Caco-2 (cell line): ENCODE data around the gene RUNX1. TPM values are rescaled to one million over a fixed set of nuclear protein-coding genes. Genes with fewer than 3 reads are reported as not detected.

Experiments
- BruUV-seq: library from RNA; stranded (reverse); fragments of 400-500 nt; replicated peaks from 2 replicates; lab custom pipeline; 2021; lab: Mats Ljungman, UMichigan
- CTCF ChIA-PET: fragments of 300-600 bp; sonication (Branson Sonifier 250); formaldehyde crosslinking; loops from one replicate; lab custom pipeline; 2022; ENCODE audit warnings: antibody characterized with exemption; lab: Charles Lee
- POLR2A ChIA-PET: fragments of 300-600 bp; sonication (Branson Sonifier 250); formaldehyde crosslinking; loops from one replicate; lab custom pipeline; 2022; ENCODE audit warnings: antibody characterized with exemption; lab: Charles Lee
- DNase-seq, 2 experiments: peaks; one replicate each; pipeline versions ENCODE4 v3.0.0 to v3.0.0-alpha.2; 2020 to 2022
- H3K27me3 ChIP-seq: replicated peaks from 2 replicates; pipeline ENCODE4 v1.6.0; 2011; ENCODE audit warnings: low read length; ENCODE audit not compliant: control insufficient read depth, insufficient read depth
- H3K36me3 ChIP-seq: 2 replicates; pipeline ENCODE4 v1.5.1; 2011; ENCODE audit warnings: low read length; ENCODE audit not compliant: control insufficient read depth, insufficient read depth
- H3K4me1 ChIP-seq: fragments of 250-450 bp; sonication (Bioruptor Pico); 2 replicates; pipeline ENCODE4 v1.5.1; 2020; ENCODE audit warnings: mild to moderate bottlenecking
- H3K4me3 ChIP-seq: 2 replicates; pipeline ENCODE4 v1.5.1; 2011; ENCODE audit warnings: low read depth, mild to moderate bottlenecking, control low read depth, low read length
- H3K9me3 ChIP-seq: fragments of 250-450 bp; sonication (Bioruptor Pico); 2 replicates; pipeline ENCODE4 v1.5.1; 2020; ENCODE audit warnings: mild to moderate bottlenecking, moderate library complexity
- H3K27ac Mint-ChIP-seq: one replicate; pipeline ENCODE4 v1.8.0; 2022; ENCODE audit warnings: mixed read lengths; ENCODE audit not compliant: unreplicated experiment
- H3K27me3 Mint-ChIP-seq: one replicate; pipeline ENCODE4 v1.8.0; 2022; ENCODE audit warnings: mixed read lengths; ENCODE audit not compliant: insufficient read depth, unreplicated experiment
- H3K36me3 Mint-ChIP-seq: one replicate; pipeline ENCODE4 v1.8.0; 2022; ENCODE audit warnings: mild to moderate bottlenecking, mixed read lengths; ENCODE audit not compliant: insufficient read depth, unreplicated experiment
- H3K4me1 Mint-ChIP-seq: one replicate; pipeline ENCODE4 v1.8.0; 2022; ENCODE audit warnings: low read depth, mixed read lengths; ENCODE audit not compliant: unreplicated experiment
- H3K4me3 Mint-ChIP-seq: one replicate; pipeline ENCODE4 v1.8.0; 2022; ENCODE audit warnings: mild to moderate bottlenecking, moderate library complexity, mixed read lengths; ENCODE audit not compliant: unreplicated experiment
- H3K9me3 Mint-ChIP-seq: one replicate; pipeline ENCODE4 v1.8.0; 2022; ENCODE audit warnings: mixed read lengths; ENCODE audit not compliant: unreplicated experiment
- intact Hi-C: fragments of 100-400 bp; cut with micrococcal nuclease; formaldehyde crosslinking; loops from one replicate; pipeline ENCODE4 v1.10.0; 2022; ENCODE audit not compliant: unreplicated experiment
- total RNA-seq: library from RNA; stranded (reverse); gene quantifications from 2 replicates; pipeline ENCODE4 v1.2.3, GENCODE V29; 2022
- TF ChIP-seq, protein P1 (sequence below), 2 experiments: fragments of 200-600 bp in 1 of 2; IDR thresholded peaks; 1 replicate in 1 of 2; 2 replicates in 1 of 2; pipeline versions ENCODE4 v1.5.1 to v1.8.0; 2011 to 2022; ENCODE audit warnings: antibody characterized with exemption in 1 of 2, control low read depth in 1 of 2, inconsistent platforms in 1 of 2, low read depth in 1 of 2, low read length in 1 of 2, mild to moderate bottlenecking in 1 of 2, moderate library complexity in 1 of 2; ENCODE audit not compliant: insufficient read depth in 1 of 2, severe bottlenecking in 1 of 2, unreplicated experiment in 1 of 2

RUNX1 gene
- total RNA-seq, 1 experiment from 2014 or later, result 11.7 TPM

DNA sequence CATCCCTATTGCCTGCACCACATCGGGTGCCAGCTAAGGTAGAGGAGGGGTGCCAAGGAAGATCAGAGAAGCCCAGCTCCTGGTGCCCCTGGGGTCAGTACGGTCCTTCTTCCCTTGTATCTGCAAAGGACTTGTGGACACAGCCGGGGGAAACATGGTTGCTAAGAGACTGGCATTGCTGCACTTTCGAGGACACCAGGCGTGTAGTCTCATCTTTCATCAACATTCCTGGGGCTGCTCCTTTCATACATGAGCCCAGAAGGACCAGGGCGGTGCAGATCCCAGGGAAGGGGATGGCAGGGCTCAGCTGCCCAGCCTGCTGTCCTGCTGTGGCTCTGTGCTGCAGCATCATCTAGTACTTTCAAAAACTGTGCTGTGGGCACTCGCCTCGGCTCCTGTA is 61.0 kb downstream of the RUNX1 start:
- POLR2A ChIA-PET, result interaction anchor here (0.5 kb wide), 1 partner anchor 12 kb away, joined by 3 read pairs; no protein-coding TSS in a partner anchor
- peaks cover 13% of the 10 kb centered on the region for H3K4me1 Mint-ChIP-seq
- H3K9me3 Mint-ChIP-seq, result no peaks in the 10 kb centered on the region
- BruUV-seq, result no TSS peak
- H3K27me3 Mint-ChIP-seq, result no peaks in the 10 kb centered on the region
- CTCF ChIA-PET, result no interaction called here
- Histone ChIP-seq H3K36me3 (no peaks in the 10 kb centered on the region), H3K4me3 (no peak overlapping the region), H3K4me1 (peaks cover 8% of the 10 kb centered on the region), H3K27me3 (no peaks in the 10 kb centered on the region), H3K9me3 (no peaks in the 10 kb centered on the region)
- H3K4me3 Mint-ChIP-seq, result no peak overlapping the region
- intact Hi-C loops, result no loop called here
- TF ChIP-seq, protein P1, sequence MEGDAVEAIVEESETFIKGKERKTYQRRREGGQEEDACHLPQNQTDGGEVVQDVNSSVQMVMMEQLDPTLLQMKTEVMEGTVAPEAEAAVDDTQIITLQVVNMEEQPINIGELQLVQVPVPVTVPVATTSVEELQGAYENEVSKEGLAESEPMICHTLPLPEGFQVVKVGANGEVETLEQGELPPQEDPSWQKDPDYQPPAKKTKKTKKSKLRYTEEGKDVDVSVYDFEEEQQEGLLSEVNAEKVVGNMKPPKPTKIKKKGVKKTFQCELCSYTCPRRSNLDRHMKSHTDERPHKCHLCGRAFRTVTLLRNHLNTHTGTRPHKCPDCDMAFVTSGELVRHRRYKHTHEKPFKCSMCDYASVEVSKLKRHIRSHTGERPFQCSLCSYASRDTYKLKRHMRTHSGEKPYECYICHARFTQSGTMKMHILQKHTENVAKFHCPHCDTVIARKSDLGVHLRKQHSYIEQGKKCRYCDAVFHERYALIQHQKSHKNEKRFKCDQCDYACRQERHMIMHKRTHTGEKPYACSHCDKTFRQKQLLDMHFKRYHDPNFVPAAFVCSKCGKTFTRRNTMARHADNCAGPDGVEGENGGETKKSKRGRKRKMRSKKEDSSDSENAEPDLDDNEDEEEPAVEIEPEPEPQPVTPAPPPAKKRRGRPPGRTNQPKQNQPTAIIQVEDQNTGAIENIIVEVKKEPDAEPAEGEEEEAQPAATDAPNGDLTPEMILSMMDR (IDR thresholded peaks at IDR 0.05; ENCODE audit: insufficient read depth in 1 of 2, low read depth in 1 of 2, low read length in 1 of 2, severe bottlenecking in 1 of 2, unreplicated experiment in 1 of 2), result no peak
- no peak for DNase-seq
- no peaks in the 10 kb centered on the region for H3K36me3 Mint-ChIP-seq
- H3K27ac Mint-ChIP-seq, result no peak overlapping the region

DNA sequence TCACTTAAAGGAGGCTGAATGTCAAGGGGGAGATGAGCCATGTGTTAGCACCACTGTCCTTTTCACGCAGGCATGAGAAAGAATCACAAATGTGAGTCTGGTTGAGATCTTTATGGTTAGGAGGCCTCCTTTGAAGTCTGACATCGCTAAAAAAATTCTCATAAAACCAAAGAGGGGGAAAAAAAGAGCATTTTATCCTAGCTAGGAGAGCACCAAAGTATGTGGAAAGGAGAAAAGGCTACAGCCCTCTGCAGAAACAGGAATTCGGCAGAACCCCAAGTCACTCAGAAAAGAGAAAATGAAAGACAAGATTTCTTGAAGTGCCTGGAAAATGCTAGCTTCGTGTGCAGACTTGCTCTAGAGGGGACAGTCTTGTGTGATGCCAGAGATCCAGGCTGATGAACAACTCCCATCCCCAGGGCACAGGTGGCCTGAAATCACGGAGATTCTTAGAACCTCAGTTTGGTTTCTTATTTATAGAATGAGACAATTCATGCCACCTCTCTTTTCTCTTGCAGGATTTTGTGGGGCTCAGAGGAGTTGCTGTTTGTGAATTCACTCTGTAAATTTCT is 61.5 kb downstream of the RUNX1 start:
- intact Hi-C loops, result no loop called here
- Mint-ChIP-seq H3K27ac (no peak overlapping the region), H3K4me3 (no peak overlapping the region), H3K36me3 (no peaks in the 10 kb centered on the region), H3K9me3 (no peaks in the 10 kb centered on the region), H3K4me1 (peaks cover 13% of the 10 kb centered on the region), H3K27me3 (no peaks in the 10 kb centered on the region)
- Histone ChIP-seq H3K36me3 (no peaks in the 10 kb centered on the region), H3K27me3 (no peaks in the 10 kb centered on the region), H3K4me3 (no peak overlapping the region), H3K4me1 (peaks cover 11% of the 10 kb centered on the region), H3K9me3 (no peaks in the 10 kb centered on the region)
- no TSS peak for BruUV-seq
- ChIA-PET POLR2A (no interaction called here), CTCF (no interaction called here)
- DNase-seq, result no peak
- TF ChIP-seq, protein P1 (IDR thresholded peaks at IDR 0.05; ENCODE audit: insufficient read depth in 1 of 2, low read depth in 1 of 2, low read length in 1 of 2, severe bottlenecking in 1 of 2, unreplicated experiment in 1 of 2), result no peak

DNA sequence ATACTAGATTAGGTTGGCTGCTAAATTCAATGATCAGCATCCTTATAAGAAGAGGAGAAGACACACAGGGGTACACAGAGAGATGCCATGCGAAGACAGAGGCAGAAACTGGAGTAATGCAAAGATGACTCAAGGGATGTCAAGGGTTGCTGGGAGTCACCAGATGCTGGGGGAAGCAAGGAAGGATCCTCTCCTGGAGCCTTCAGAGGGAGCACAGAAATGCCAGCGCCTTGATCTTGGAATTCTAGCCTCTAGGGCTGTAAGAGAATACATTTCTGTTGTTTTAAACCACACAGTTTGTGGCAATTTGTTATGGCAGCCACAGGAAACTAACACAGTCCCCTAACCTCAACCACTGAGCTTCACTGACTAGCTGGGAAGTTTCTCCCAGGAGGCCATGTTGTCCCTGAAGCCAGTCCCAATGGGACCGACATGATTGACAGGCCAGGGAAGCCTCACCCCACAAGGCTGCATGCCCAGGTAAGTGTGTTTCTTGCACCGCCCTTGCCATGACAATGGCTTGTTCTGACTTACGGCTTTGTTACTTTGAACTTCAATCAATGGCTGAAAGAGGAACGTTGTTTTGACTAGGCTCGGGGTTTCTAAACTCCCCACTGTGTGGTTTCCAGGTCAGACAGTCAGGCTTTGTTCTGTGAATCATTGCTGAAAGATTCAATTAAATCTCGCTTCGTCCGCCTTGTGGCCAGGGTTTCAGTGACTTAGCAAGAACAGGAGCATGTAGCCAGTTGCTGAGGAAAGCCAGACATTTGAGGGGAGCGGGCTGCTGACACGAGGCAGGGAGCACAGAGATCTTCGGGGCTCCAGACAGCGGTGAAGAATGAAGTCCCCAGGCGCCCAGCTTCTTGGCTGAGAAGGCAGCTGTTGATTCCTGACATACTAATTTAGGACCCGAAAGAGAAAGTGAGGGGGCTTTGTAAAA is 62.3 kb downstream of the RUNX1 start:
- no TSS peak for BruUV-seq
- no peaks in the 10 kb centered on the region for H3K9me3 ChIP-seq
- H3K4me1 Mint-ChIP-seq, result peaks cover 13% of the 10 kb centered on the region
- H3K27ac Mint-ChIP-seq, result no peak overlapping the region
- no peaks in the 10 kb centered on the region for H3K27me3 Mint-ChIP-seq
- no peaks in the 10 kb centered on the region for H3K9me3 Mint-ChIP-seq
- H3K36me3 ChIP-seq, result no peaks in the 10 kb centered on the region
- H3K4me3 ChIP-seq, result no peak overlapping the region
- intact Hi-C loops, result no loop called here
- no peak overlapping the region for H3K4me3 Mint-ChIP-seq
- ChIA-PET CTCF (no interaction called here), POLR2A (no interaction called here)
- TF ChIP-seq, protein P1 (IDR thresholded peaks at IDR 0.05; ENCODE audit: insufficient read depth in 1 of 2, low read depth in 1 of 2, low read length in 1 of 2, severe bottlenecking in 1 of 2, unreplicated experiment in 1 of 2), result no peak
- H3K36me3 Mint-ChIP-seq, result no peaks in the 10 kb centered on the region
- H3K4me1 ChIP-seq, result peaks cover 11% of the 10 kb centered on the region
- no peak for DNase-seq
- H3K27me3 ChIP-seq, result no peaks in the 10 kb centered on the region
